Endothelial cell of umbilical vein (primary cell): ENCODE data around the gene C1orf115. TPM values are rescaled to one million over a fixed set of nuclear protein-coding genes. Genes with fewer than 3 reads are reported as not detected.

ENCODE experiments used
- BruUV-seq: library from RNA; stranded (reverse); fragments of 400-500 nt; replicated peaks from 2 replicates; lab custom pipeline; 2021; lab: Mats Ljungman, UMichigan
- CTCF ChIA-PET: fragments of 300-600, 350-600 bp; sonication (Branson Sonifier 250); formaldehyde crosslinking; loops from one replicate; lab custom pipeline; 2021; ENCODE audit warnings: antibody characterized with exemption, inconsistent platforms; lab: Charles Lee
- POLR2A ChIA-PET: fragments of 300-600, 350-600 bp; sonication (Branson Sonifier 250); formaldehyde crosslinking; loops from one replicate; lab custom pipeline; 2021; ENCODE audit warnings: antibody characterized with exemption, inconsistent platforms; lab: Charles Lee
- DNase-seq: peaks from one replicate; pipeline ENCODE4 v3.0.0-alpha.2; 2011; ENCODE audit warnings: low read depth, low spot score
- FAIRE-seq: peaks from 2 replicates; lab custom pipeline; 2011; peaks lifted over from hg19 to GRCh38; lab: Jason Lieb, UNC
- H2AFZ ChIP-seq: 2 replicates; pipeline ENCODE4 v1.6.0; 2012; ENCODE audit warnings: low read depth, low read length, control low read depth, inconsistent platforms
- H3K27ac ChIP-seq: 2 replicates; pipeline ENCODE4 v1.5.1; 2011; ENCODE audit warnings: low read depth, mild to moderate bottlenecking, control low read depth, low read length, moderate library complexity; ENCODE audit not compliant: insufficient read depth
- H3K27me3 ChIP-seq, 2 experiments: 2 replicates each; pipeline versions ENCODE4 v1.6.0 to v1.6.1; 2011; ENCODE audit warnings: low read length in 2 of 2, mixed read lengths in 1 of 2; ENCODE audit not compliant: control insufficient read depth in 2 of 2, insufficient read depth in 2 of 2
- H3K36me3 ChIP-seq, 2 experiments: 2 replicates in 1 of 2; 3 replicates in 1 of 2; pipeline ENCODE4 v1.5.1; 2011; ENCODE audit warnings: low read length in 2 of 2, mild to moderate bottlenecking in 1 of 2, moderate library complexity in 1 of 2; ENCODE audit not compliant: control insufficient read depth in 2 of 2, insufficient read depth in 2 of 2; ENCODE audit errors: extremely low read depth in 1 of 2
- H3K4me1 ChIP-seq: 3 replicates; pipeline ENCODE4 v1.5.1; 2011; ENCODE audit warnings: mild to moderate bottlenecking, low read length; ENCODE audit not compliant: control insufficient read depth, insufficient read depth; ENCODE audit errors: extremely low read depth
- H3K4me2 ChIP-seq: 2 replicates; pipeline ENCODE4 v1.6.1; 2011; ENCODE audit warnings: low read length, control low read depth, mixed read lengths; ENCODE audit not compliant: insufficient read depth
- H3K4me3 ChIP-seq, 3 experiments: fragments of 200-600 bp in 1 of 3; sonication (generic), shearing (Covaris generic) in 1 of 3; replicated peaks in 1 of 3; 2 replicates each; pipeline ENCODE4 v1.5.1; 2011 to 2016; ENCODE audit warnings: control low read depth in 3 of 3, low read length in 3 of 3, mild to moderate bottlenecking in 2 of 3, inconsistent platforms in 1 of 3, low read depth in 1 of 3, moderate library complexity in 1 of 3; ENCODE audit not compliant: insufficient read depth in 1 of 3
- H3K79me2 ChIP-seq: 2 replicates; pipeline ENCODE4 v1.6.0; 2012; ENCODE audit warnings: low read length, inconsistent platforms; ENCODE audit not compliant: control insufficient read depth, insufficient read depth
- H3K9ac ChIP-seq: replicated peaks from 2 replicates; pipeline ENCODE3; 2011; ENCODE audit warnings: low read length, control low read depth; ENCODE audit not compliant: insufficient read depth; ENCODE audit errors: extremely low read depth
- H3K9me1 ChIP-seq: replicated peaks from 3 replicates; pipeline ENCODE4 v1.6.0; 2011; ENCODE audit warnings: mild to moderate bottlenecking, low read length; ENCODE audit not compliant: control insufficient read depth, insufficient read depth; ENCODE audit errors: extremely low read depth
- H3K9me3 ChIP-seq: replicated peaks from 2 replicates; pipeline ENCODE4 v1.5.1; 2012; ENCODE audit warnings: low read length, inconsistent platforms; ENCODE audit not compliant: control insufficient read depth, insufficient read depth
- H4K20me1 ChIP-seq: replicated peaks from 2 replicates; pipeline ENCODE3; 2011; ENCODE audit warnings: mild to moderate bottlenecking, low read length; ENCODE audit not compliant: control insufficient read depth, insufficient read depth; ENCODE audit errors: extremely low read depth
- CTCF ChIP-seq, 2 donors: IDR thresholded peaks; 1 replicate in 1 of 2; 2 replicates in 1 of 2; pipeline ENCODE4 v1.5.1; 2011; ENCODE audit warnings: low read length in 2 of 2, mild to moderate bottlenecking in 2 of 2, moderate library complexity in 2 of 2, control low read depth in 1 of 2, inconsistent platforms in 1 of 2, low read depth in 1 of 2; ENCODE audit not compliant: insufficient read depth in 1 of 2; ENCODE audit errors: extremely low read depth in 1 of 2
- EZH2 ChIP-seq: IDR thresholded peaks from 2 replicates; pipeline ENCODE4 v1.6.1; 2012; ENCODE audit warnings: borderline replicate concordance, low read depth, mild to moderate bottlenecking, moderate library complexity, low read length, inconsistent platforms; ENCODE audit not compliant: severe bottlenecking
- FOS ChIP-seq: IDR thresholded peaks from 2 replicates; pipeline ENCODE4 v1.6.1; 2011; ENCODE audit warnings: mild to moderate bottlenecking, low read length, moderate library complexity, borderline replicate concordance; ENCODE audit not compliant: insufficient read depth
- GATA2 ChIP-seq: IDR thresholded peaks from 2 replicates; pipeline ENCODE4 v1.7.0; 2011; ENCODE audit warnings: low read depth, mild to moderate bottlenecking, moderate library complexity, mixed read lengths, low read length; ENCODE audit not compliant: insufficient read length, insufficient read depth
- JUN ChIP-seq: IDR thresholded peaks from 2 replicates; pipeline ENCODE4 v1.6.1; 2011; ENCODE audit warnings: borderline replicate concordance, low read depth; ENCODE audit not compliant: insufficient read length, insufficient read depth
- MAX ChIP-seq: IDR thresholded peaks from 2 replicates; pipeline ENCODE4 v1.6.1; 2011; ENCODE audit not compliant: insufficient read depth, insufficient read length
- MYC ChIP-seq: IDR thresholded peaks from one replicate; pipeline ENCODE4 v1.6.1; 2011; ENCODE audit warnings: mild to moderate bottlenecking, low read depth, low read length
- POLR2A ChIP-seq: IDR thresholded peaks from 2 replicates; pipeline ENCODE4 v1.6.1; 2012; ENCODE audit warnings: low read depth, mild to moderate bottlenecking, control low read depth, low read length
- dilution Hi-C: fragments of 300-500 bp; cut with MboI; formaldehyde crosslinking; loops from one replicate; pipeline ENCODE4 v1.15.0; 2019; ENCODE audit warnings: low sequenced_read_pairs; ENCODE audit not compliant: extremely low pct_ligation_motif_present
- intact Hi-C: fragments of 100-400 bp; cut with micrococcal nuclease; formaldehyde crosslinking; loops from one replicate; pipeline ENCODE4 v1.10.0; 2022
- polyA plus RNA-seq, 4 experiments: library from polyadenylated mRNA; depleted of rRNA in 3 of 4; stranded (reverse) in 3 of 4; unstranded in 1 of 4; fragments of >200 nt; gene quantifications; 2 replicates each; pipeline versions ENCODE4 v1.2.1 to v1.2.3, GENCODE V29; 2011 to 2012; ENCODE audit warnings: missing spikeins in 1 of 4
- total RNA-seq: library from RNA; stranded (reverse); gene quantifications from 2 replicates; pipeline ENCODE4 v1.2.3, GENCODE V29; 2021

Gene C1orf115
- total and polyA plus RNA-seq, 2 donors (not counting 3 experiments of a cell fraction or from before 2014, with no cell fraction given) = 11.1 to 16.4 TPM

DNA sequence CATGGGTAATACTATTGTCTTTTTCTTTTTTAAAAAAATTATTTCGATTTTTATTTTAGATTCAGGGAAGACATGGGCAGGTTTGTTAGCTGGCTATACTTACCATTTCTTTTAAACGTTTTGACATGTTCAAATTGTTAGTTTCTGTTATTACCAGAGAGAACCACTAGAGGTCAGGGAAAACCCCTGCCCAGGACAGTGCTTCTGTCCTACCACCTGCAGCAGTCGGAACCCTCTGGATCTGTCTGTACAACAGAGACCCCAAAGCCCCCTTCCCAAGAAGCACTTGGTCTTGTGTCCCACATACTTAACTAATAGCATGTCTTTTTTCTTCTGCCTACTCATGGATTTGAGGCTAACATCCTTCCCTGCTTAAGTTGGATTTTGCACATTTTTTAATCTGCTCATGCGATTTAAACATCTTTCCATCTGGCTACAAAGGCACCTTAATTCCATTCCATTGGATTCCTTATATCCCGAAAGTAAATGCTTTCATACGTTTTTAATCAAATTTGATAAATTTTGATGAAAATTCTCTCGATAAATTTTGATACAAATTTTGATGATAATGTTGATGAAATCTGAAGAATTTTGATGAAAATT lies 10.0 kb upstream of the C1orf115 start:
- no peaks in the 10 kb centered on the region for H4K20me1 ChIP-seq
- no peaks in the 10 kb centered on the region for H3K9me1 ChIP-seq
- no peak overlapping the region for H3K9ac ChIP-seq
- H2AFZ ChIP-seq = peak overlapping the region; percentile 65
- dilution Hi-C loops = no loop called here
- ChIA-PET CTCF (interaction anchor here (0.6 to 2.8 kb wide), 10 partner anchors 9 to 96 kb away, joined by 3 to 22 read pairs (median 4); no protein-coding TSS in a partner anchor), POLR2A (no interaction called here)
- no peaks in the 10 kb centered on the region for H3K79me2 ChIP-seq
- no peaks in the 10 kb centered on the region for H3K27me3 ChIP-seq
- DNase-seq (peak; percentile 70), FAIRE-seq (peak; percentile 83)
- no peaks in the 10 kb centered on the region for H3K9me3 ChIP-seq
- no peaks in the 10 kb centered on the region for H3K36me3 ChIP-seq
- H3K4me3 ChIP-seq = no peak overlapping the region
- intact Hi-C loops = loop anchor here (1.0 to 10.0 kb wide), 4 partner anchors 53 to 495 kb away; no protein-coding TSS in a partner anchor
- no peak overlapping the region for H3K27ac ChIP-seq
- no peaks in the 10 kb centered on the region for H3K4me1 ChIP-seq
- no TSS peak for BruUV-seq
- TF ChIP-seq FOS (no peak), JUN (no peak), MAX (no peak), EZH2 (no peak), POLR2A (no peak), GATA2 (no peak), MYC (no peak), CTCF (IDR thresholded peaks at IDR 0.05; ENCODE audit: extremely low read depth in 1 of 2, insufficient read depth in 1 of 2, low read depth in 1 of 2, low read length in 2 of 2) (peak; percentile 60 to 64)
- no peak overlapping the region for H3K4me2 ChIP-seq
